Measurements from ENCODE around the gene DYRK1B.
"Not testable (repeated sequence)": the region's sequence is repeated elsewhere in the genome, so short reads cannot be mapped to it uniquely, and the experiment has no call there.

The DYRK1B gene

DNA sequence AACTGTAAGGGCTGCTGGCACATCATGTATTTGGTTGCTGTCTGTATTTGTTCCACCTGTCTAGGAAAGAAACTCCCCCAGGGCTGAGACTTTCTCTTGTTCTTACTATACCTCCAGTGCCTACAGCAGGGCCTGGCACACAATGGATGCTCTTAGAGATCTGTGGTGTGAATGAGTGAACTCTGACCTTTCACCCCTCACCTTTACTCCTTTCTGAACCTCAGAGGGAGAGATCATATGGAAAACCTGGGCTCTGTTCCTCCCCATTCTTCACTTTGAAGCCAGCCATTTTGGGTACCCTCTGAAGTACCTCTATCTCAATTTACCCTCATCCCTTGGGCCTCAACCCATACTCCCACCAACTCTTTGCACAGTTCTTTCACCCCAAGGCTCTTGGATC is 3.1 kb downstream of the DYRK1B start:
- no peak for DNase-seq (ENCODE audit: low read depth in 2 of 2)

DNA sequence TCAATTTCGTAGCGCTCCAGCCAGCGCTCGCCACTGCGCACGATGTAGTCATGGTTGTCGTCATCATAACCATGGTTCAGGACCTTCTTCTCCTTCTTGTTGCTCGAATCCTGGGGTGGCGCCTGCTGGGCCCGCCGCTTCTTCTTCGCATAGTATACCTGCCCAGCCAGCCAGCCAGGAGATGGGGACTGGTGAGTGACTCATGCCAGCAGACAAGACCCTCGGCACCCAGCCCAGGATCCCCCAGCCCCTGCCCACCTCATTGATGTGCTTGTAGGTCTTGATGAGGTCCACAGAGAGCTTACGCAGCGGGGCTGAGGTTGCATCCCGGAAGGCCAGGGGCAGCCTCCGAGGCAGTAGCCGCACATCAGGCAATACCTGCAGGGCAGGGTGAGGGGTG is 3.6 kb downstream of the DYRK1B start:
- DNase-seq (ENCODE audit: low read depth in 2 of 2) = no peak

DNA sequence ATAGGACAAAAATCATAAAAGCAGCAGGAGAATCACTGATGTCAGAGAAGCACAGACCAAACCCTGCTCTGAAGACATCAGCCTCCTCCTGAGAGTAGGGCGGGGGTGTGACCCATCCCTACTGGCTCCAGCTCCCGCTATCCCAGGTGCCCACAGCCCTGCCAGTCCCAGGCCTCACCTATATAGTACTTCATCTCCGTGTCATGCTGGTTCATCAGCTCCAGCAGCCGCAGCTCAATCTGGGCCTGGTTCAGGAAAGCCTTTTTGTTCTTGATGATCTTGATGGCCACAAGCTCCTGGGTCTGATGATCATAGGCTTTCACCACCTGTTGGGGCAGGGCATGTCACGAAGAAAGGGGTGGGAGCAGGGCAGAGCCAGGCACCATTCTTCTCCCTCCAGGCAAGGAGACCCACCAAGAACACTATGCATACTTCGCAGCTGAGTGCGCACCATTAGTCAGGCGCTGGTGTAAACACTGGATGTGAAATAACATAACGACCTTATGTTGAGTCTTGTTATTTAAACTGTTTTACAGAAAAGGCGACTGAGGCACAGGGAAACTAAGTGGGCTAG is 4.2 kb downstream of the DYRK1B start:
- no peak for DNase-seq (ENCODE audit: low read depth in 2 of 2)

DNA sequence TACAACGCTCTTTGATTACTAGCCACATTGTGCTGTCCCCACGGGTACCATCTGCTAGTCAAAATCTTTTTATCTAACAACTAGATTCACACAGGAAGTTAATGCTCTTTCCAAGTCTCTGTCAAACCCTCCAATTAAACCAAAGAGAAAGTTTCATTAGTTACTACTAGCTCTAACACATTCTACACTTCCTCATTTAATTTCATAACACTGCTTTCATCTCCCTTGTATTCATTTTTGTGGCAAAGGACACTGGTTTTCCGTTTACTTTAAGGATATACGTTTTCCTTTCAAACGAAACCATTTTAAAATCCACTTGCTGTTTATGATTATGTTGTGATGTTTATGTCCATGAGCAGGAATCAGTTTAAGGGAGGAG is 5.3 kb downstream of the DYRK1B start:
- DNase-seq (ENCODE audit: low read depth in 2 of 2) = no peak

DNA sequence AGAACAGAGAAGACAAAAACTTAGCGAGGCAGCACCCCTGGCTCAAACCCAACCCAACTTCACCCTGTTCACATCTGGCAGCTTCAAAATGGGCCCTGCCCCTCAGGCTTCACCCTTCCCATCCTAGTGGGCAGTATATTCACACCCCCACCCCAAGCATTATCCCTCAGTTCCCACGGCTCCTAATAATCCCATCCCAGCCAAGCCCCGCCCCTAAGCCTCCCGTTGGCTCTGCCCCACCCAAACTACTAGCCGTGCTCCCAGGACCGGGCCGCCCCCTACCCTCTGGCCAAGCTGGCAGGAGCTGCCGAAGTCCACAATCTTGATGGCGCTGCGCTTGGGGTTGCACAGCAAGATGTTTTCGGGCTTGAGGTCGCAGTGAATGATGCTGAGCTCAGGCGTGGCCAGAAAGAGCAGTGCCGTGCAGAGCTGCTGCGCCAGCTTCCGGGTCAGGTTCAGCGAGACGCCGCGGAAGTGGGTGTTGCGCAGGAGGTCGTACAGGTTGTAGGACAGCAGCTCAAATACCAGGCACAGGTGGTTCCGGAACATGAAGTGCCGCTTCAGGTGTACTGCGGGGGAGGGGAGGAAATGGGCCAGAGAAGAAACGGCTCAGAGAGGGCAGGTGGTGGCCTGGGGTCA is 5.8 kb downstream of the DYRK1B start:
- no peak for DNase-seq (ENCODE audit: low read depth in 2 of 2)

DNA sequence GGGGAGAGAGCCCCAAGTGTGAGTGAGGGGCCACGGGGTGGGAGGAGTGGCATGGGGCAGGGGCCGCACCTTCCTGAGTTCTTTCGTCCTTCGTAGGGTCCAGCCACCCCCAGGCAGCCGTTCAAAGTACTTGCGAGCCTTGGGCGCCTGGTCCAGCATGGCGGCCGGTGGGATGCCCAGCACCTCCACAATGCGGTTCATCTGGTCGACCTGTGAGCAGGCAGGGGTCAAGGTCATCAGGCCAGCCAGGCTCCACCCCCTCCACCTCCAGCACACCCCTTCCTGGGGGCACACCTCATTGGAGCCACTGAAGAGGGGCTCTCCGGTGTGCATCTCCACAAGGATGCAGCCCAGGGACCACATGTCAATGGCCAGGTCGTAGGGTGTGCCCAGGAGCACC is 6.7 kb downstream of the DYRK1B start:
- DNase-seq (ENCODE audit: low read depth in 2 of 2) = no peak

DNA sequence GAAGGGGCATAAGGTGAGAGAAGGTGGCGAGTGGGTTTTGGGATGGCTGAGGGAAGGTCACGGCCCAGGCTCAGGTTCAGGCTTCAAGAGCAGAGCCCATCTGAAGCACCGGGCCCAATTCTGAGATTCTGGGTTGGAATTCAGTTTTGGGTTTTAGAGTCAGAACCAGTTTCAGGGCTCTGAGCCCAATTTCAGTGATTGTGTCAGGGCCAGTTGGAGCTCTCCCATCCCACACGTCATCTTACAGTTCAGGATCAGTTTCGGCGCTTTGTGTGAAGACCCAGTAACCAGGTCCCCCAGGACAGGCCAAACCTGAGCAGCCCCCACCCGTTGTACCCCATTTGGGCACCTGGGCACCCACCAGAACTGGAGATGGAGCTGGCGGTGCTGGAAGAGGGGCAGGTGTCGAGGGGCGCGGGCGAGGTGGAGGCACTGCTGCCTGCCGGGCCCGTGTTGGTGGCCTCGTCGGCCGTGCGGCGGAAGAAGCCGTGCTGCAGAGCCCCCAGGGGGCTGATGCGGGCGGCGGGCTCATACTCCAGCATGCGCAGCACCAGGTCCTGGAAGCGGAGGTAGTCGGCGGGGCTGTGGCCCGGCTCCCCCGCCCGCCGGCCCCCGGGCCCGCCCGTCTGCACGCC is 7.5 kb downstream of the DYRK1B start:
- DNase-seq (ENCODE audit: low read depth in 2 of 2) = no peak

DNA sequence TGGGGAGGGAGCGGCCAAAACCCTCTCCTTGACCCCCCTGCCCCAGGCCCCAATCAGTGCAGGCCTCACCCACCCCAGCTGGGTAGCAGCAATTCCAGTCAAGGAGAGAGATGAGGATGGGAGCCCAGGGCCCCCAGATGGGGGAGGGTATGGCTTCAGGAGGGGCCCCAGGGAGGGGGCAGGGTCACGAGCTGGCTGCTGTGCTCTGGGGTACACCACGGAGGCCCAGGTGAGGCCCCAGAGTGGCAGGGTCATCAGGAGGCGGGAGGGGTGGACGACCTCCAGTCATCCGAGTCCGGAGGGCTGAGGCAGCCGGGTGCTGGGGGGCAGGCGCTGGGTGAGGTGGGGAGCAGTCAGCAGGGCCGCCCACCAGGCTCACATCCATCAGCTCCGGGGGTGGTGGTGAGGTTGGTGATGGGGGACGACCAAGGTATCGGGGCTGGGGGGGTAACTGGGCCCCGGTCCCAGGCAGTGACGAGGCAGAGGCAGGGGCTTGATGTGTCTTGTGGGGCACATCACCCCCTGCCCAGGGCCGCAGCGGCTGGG is 8.4 kb downstream of the DYRK1B start:
- no peak for DNase-seq (ENCODE audit: low read depth in 2 of 2)

DNA sequence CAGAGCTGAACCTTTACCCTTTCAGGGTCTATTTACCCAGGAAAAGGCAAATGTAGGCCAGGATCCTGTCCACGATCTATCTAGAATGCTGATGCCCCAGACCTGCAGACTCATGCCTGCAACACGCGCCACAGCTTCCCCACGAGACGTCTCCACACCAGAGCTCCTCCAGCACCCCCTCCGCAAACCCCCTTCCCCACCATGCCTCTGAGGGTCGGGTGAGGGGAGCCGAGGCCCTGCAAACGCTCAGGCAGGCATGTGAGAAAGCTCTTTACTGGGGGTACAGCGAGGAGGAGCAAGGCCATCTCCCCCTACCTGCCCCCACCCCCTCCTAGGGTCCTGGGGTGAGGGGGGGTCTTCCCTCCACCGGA is 8.9 kb downstream of the DYRK1B start:
- DNase-seq (ENCODE audit: low read depth in 2 of 2) = no peak

DNA sequence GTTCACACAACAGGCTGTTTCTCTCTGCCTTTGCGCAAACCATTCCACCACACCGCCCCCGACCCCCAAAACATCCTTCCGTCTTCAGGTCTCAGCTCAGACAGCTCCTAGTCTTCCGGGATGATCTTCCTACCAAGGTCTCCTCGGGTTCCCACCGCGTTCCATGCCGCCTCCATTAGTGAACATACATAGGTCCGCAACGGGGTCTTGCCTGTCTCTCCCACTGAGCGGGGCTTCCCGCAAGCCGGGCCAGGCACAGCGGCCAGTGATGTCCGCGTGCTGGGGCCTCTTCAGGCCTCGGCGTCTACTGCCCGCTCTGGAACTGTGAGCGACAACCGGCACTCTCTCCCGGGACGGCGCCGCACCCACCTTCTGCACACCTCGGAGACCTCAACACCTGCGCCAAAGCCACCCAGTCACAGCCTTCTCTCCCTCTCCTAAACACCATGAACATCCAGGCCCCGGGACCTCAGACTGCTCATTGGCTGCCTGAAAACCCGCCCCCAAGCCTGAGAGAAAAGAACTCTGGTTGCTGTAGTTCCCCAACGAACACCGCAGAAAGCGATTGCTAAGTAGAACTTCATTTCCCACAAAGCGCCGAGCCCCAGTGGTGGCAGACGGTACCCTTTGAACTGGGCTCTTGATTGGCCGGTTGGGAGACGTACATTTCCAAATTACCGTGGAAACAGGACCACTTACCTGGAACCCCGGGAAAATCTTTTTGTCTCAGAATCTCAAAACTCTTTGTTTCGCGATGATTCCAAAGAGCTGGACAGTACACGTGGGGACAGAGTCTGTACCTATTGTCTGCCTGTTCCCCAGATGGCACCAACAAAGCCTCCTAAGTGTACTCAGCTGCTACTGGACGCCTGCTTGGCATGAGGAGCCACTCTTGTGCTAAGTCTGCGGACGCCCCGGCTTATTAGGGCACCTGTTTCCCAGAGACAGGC is 9.5 kb downstream of the DYRK1B start:
- peak; percentile 73 to 76 for DNase-seq (ENCODE audit: low read depth in 2 of 2)

DNA sequence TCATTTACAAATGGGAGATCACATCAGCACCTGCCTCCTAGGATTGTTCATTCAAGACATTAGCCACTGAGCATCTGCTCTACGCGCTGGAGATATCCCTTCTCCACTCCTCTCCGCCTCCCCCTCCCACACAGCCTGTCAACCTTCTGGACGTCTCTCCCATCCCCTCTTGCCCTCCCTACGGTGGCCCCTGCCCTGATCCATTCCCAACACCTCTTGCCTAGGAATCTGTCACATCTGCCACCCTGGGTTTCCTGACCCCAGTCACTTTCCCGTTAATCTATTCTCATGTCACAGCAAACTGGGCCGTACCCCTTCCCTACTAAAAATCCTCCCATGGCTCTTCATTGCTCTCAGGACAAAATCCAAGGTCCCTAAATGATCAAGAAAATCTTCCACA is 10.3 kb downstream of the DYRK1B start:
- DNase-seq (ENCODE audit: low read depth in 2 of 2) = no peak

DNA sequence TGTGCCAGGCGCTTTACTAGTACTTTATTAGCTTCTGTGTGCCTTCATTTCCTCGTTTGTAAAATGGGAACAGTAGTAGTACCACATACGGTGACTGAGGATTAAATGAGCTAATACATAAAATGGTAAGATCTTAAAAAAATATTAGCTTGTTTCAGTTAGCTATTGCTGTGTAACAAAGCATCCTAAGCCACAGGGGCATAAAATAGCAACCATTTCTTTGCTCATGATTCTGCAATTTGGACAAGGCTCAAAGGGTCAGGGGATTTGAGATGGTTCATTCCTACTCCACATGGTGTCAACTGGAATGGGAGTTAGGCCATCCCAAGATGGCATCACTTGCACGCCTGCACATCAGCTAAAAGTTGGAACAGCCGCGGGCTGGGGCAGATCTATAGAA is 13.3 kb downstream of the DYRK1B start:
- no peak for DNase-seq (ENCODE audit: low read depth in 2 of 2)

DNA sequence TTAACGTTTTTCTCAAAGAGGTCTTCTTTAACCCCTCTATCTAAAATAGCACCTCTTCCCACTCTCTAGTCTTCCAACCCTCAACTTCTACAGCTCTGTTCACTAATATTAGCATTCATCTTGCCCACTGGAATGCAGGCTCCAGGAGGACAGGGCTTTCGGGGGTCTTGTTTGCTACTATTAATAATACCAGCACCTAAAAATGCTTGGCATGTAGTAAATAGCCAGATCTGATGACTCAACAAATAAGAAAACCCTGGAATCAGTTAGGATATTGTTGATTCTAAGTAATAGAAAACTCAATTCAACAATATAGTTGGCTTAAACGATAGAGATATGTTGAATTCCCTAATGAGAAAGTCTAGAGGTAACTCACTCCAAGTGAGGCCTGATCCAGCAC is 14.2 kb downstream of the DYRK1B start:
- no peak for DNase-seq (ENCODE audit: low read depth in 2 of 2)

DNA sequence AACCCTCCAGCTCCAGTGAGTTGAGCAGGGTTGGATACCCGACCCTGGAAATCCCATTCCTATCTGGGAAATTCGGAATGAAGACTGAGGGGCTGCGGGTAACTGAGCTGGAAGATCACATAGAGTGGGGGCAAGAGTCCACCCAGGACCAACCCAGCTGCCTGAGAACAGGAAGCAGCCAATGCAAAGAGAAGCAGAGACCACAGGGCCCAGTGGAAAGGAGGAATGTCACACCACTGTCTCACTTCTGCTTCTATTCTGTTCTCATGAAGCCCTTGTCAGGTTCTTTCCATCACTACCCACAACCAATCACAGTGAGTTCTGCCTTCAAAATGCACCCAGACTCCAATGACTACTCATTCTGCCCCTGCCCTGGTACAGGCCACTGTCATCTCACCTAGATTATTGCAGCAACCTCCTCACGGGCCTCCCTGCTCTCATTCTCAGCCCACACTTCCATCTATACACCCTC is 15.3 kb downstream of the DYRK1B start:
- DNase-seq (ENCODE audit: low read depth in 2 of 2) = no peak

DNA sequence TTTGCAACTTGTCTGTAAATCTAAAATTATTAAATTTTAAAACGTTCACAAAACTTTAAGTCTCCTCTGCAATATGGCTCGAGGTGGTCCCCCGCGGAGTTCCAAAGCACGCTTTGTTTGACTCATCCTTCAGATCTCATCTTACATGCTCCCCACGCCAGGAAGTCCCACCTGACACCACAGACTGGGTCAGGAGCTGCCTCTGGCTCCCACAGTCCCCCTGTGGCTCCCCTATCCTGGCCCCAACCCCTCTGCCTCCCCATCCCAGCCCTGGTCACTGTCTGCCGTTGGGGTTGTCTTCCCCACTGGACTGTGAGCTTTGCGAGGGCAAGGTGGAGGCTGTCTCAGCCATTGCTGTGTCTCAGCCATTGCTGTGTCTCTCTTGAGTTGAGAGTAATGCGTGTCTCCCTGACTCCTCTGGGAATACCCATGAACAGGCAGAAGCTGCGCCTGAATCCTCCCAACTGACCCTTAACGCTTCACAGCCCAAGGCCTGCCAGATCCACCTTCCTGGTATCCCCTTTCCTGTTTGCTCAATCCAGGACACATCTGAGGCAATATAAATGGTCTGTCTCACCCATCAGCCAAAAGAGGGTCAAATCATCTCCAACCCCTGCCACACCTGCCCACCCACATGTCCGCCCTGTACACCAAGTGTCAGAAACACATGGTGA is 15.9 kb downstream of the DYRK1B start:
- DNase-seq (ENCODE audit: low read depth in 2 of 2) = no peak

DNA sequence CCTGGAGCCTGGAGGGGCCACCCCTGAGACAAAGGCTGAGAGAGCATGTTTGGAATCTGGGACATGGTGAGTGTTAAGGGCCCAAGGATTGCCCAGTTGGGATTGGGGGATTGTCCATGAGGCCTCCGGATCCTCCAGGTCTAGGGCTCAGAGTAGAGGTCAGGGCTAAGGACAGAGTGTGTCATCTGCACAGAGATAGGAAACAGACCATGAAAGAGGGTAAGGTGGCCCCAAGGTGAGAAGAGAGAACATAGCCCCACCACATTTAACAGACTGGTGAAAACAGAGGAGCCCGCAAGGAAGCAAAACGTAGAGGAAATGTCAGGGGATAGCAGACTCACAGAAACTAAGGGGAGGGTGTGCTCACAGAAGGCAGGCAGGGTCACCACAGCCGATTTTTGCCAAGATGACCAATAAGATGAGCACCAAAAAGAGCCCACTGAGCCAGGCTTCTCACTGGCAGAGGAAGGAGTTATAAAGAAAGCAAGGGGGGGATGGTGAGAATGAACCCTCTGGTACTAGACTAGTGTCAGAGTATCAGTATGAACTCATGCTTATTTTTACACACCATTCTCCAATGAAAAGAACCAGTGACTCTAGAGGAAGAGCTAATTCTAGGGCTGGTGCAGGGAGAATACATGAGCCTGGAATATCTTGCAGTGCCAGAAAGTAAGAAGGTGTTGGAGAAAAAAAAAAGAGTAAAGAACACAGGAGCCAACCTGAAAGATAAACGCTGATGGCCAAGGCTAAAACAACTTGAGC is 17.5 kb downstream of the DYRK1B start:
- DNase-seq (ENCODE audit: low read depth in 2 of 2) = no peak

DNA sequence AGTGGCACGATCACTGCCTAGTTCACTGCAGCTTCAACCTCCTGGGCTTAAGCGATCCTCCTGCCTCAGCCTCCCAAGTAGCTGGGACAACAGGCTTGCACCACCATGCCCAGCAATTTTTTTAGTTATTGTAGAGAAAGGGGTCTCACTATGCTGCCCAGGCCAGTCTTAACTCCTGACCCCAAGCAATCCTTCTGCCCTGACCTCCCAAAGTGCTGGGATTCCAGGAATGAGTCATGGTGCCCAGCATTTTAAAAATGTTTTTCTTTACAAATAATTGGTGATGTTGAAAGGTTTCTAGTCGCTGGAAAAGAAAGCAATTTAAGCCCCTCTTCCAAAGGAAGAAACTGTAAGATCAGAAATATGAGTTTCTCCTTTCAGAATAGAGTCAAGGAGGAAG is 19.4 kb downstream of the DYRK1B start:
- DNase-seq (ENCODE audit: low read depth in 2 of 2) = no peak

DNA sequence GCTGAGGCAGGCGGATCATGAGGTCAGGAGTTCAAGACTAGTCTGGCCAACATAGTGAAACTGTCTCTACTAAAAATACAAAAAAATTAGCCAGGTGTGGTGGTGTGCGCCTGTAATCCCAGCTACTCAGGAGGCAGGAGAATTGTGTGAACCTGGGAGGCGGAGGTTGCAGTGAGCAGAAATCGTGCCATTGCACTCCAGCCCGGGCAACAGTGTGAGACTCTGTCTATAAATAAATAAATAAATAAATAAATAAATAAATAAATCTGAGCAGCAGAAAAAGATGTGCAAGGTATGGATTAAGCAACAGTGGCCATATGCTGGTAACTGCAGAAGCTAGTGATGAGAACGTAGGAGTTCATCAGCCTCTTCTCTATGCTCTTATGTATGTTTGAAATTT is 19.9 kb downstream of the DYRK1B start:
- DNase-seq (ENCODE audit: low read depth in 2 of 2) = not testable (repeated sequence)

DNA sequence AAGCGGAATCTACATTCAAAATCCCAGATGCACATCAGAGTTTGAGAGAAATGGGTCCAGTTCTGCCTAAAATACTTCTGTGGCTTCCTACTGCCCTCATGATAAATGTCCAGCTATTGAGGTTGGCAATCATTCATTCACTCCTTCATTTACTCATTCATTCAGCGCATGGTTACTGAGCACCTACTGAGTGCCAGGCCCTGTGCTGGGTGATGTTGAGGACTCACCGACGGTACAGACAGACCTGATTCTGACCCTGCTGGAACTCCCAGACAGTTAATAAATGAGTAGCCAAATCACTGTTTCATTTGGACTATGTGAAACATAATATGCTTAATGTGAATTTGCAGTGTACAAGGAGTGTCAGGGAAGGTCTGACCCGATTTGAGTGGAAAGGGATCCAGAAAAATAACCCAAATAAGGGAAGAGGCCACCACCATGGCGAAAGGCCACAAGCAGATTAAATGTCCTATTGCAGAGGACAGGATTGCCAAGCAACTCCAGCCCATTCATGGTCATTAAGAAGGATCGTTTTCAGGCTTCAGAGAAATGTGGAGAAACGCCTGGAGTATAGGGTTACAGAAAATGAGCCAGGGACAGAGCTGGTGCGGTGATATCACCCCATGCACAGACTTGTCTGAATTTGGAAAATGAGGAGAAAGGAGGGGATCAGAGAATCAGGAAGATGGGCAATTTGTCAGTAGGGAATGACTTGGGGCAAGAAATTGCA is 20.5 kb downstream of the DYRK1B start:
- DNase-seq (ENCODE audit: low read depth in 2 of 2) = no peak

DNA sequence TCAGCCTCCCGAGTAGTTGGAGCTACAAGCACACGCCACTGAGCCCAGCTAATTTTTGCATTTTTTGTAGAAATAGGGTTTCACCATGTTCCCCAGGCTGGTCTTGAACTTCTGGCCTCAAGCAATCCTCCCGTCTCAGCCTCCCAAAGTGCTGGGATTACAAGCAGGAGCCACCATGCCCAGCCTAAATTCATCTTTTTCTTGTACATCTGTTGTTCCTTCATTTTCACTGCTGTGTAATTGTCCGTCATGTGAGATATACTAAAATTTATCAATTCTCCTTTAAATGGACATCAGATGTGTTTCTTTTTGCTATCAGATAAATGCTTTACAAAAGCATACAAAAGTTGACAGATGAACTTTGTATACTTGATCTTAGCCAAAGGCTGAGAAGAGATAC is 22.9 kb downstream of the DYRK1B start:
- DNase-seq (ENCODE audit: low read depth in 2 of 2) = no peak

Data from stimulated activated CD8-positive, alpha-beta memory T cell treated with anti-CD3 and anti-CD28 coated beads, Interleukin-7, amount 100 ng/mL, for 4 hours (primary cell).